Umbilical cord (tissue), 2 donors: ENCODE measurements around the gene UTS2. TPM values are rescaled to one million over a fixed set of nuclear protein-coding genes. Genes with fewer than 3 reads are reported as not detected.
A peak's percentile ranks its signal among the peaks of the same experiment; 100 is the strongest.

Experiments
- DNase-seq: peaks from one replicate; pipeline ENCODE4 v3.0.0-alpha.2; 2015; ENCODE audit warnings: low spot score
- total RNA-seq: library from RNA; depleted of rRNA; stranded (reverse); fragments of >200 nt; gene quantifications from one replicate; pipeline ENCODE4 v1.2.3, GENCODE V29; 2014; ENCODE audit warnings: low replicate concordance; ENCODE audit not compliant: insufficient read depth

UTS2 gene
- total RNA-seq = 5.3 TPM

- no peak for DNase-seq
Observed at GRCh38 chr1:7852804-7853683, at the start of gene UTS2. TSS of gene UTS2 (minus strand) at chr1:7853065. CDS start at chr1:7853003, 62 bp downstream.

GRCh38 chr1:7899741-7900140, 46.9 kb upstream of the UTS2 start:
- DNase-seq = no peak

- DNase-seq = no peak
Observed at GRCh38 chr1:7898962-7899361, 46.1 kb upstream of the UTS2 start.

GRCh38 chr1:7896994-7897393, 44.1 kb upstream of the UTS2 start:
- no peak for DNase-seq

DNA sequence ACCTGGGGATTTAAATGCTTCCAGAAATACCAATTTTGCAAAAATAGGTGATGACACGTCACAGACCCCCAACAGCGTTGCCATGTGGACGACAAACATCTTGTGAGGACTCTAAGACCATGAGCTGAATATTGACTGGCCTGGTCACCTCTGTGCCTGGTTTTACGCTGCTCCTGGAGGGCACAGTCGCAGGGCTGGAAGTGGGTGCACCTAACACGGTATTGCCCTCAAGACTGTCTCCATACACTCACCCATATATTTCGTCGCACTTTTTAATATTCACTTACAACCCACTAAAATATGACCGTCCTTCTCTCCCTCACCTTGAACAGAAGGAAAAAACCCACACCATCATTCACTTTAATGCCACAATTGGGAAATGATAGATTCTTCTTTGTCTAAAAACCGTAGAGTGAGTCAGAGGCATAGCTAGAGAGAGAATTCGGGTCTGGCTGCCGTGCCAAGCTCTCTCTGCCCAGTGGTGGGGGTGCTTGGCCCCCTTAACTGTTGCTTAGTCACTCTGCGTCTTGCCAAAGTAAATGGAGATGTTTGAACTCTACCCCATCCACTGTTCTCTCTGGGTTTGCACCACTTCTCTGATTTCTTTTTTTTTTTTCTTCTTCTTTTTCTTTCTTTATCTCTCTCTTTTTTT, 40.8 kb upstream of the UTS2 start:
- DNase-seq = no peak

DNA sequence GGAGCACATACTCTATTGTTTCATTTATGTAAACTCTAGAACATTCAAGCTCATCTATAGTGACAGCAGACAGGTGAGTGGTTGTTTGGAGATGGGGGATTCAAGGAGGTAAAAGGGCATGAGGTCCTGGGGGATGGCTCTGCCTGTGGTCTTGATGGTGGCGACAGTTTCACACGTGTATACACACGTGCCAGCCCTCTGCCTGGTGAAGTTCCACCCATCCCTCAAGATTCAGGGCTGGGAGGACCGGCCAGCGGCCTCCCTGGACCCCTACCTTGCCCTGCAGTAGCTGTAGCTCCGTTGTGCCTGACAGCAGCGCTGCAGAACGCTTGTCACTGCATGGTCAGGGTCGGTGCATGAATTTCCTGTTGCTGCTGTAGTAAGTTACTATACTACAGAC, 38.9 kb upstream of the UTS2 start:
- DNase-seq = no peak

- no peak for DNase-seq
Observed at GRCh38 chr1:7890853-7891252, 38.0 kb upstream of the UTS2 start.

GRCh38 chr1:7888248-7889081, 35.6 kb upstream of the UTS2 start:
- peak; percentile 58 for DNase-seq

DNA sequence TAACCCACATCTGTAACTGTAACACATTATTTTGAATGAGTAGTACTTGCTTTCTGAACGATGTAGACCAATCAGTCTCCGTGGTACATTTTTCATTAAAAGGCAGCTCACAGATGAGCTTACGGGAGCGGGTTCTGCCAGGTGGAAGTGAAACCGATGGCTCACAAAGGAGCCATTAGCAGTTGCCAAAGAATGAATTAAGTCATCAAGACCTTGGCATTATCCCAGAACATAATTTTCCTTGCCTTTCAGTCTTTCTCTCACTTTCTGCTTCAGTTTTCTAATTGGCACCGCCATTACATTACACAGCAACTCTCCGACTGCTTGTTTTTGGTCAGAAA, 33.5 kb upstream of the UTS2 start:
- DNase-seq = no peak

- no peak for DNase-seq
Observed at GRCh38 chr1:7885513-7886404, 32.9 kb upstream of the UTS2 start.

DNA sequence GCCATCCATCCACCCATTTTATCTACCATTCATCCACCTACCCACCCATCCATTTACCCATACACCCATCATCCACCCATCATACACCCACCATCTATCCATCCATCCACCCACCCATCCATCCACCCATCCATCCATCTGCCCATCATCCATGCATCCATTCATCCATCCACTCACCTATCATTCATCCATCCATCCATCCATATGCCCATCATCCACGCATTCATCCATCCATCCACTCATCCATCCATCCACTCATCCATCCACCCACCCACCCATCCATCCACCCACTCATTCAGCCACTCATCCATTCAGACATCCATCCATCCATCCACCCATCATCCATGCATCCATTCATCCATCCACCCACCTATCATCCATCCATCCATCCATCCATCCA, 31.9 kb upstream of the UTS2 start:
- no peak for DNase-seq

- DNase-seq = no peak
Observed at GRCh38 chr1:7879228-7879627, 26.4 kb upstream of the UTS2 start.

DNA sequence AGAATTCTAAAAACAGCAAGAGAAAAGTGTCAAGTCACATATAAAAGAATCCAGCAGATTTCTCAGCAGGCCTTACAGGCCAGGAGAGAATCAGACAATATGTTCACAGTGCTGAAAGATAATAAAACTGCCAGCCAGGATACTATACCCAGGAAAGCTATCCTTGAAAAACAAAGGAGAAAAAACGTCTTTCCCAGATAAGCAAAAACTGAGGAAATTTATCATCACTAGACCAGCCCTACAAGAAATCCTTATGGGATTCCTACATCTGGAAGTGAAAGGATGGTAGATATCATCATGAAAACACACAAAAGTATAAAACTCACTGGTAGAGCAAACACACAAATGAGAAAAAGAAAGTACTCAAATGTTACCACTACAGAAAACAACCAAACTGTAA, 25.2 kb upstream of the UTS2 start:
- no peak for DNase-seq

DNA sequence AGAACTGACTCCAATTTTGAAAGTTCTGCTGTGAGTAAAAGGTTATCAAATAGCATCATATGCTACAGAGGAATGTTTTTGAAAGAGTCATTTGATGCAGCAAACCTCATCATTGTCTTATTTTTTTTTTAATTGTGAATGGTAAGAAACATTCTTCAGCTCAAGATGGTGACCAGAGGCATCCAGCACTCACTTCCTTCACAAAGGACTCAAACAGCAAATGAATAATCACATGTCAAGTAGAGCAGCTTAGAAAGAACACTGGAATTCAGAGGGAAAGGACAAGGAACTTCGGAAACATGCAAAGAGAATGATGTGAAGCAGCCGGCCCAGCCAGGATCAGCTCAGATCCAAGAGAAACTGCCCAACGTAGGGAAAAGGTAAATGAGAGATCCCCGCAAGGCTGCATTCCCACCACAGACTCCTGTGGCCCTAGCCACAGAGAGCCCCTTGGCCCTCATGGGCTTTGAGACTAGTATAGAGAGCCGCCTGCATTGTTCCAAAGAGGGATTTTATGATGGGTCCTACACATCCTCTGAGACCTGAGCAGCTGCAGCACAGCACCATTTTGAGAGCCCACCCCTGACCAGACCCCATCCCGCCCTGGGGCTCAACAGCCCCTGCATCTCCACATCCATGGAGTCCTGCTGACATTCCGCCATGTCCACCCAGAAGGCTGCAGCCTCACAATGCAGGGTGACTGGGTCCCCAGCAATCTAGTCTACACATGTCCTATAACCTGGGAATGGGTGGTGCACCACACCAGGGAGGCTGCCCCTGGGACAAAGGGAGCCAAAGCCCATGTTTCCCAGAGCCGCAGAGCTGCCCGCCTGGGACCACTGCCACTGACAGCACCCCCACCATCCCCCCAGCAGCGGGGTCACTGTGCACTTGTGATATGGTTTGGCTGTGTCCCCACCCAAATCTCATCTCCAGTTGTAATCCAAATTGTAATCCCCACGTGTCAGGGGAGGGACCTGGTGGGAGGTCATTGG, 21.2 kb upstream of the UTS2 start:
- DNase-seq = no peak

DNA sequence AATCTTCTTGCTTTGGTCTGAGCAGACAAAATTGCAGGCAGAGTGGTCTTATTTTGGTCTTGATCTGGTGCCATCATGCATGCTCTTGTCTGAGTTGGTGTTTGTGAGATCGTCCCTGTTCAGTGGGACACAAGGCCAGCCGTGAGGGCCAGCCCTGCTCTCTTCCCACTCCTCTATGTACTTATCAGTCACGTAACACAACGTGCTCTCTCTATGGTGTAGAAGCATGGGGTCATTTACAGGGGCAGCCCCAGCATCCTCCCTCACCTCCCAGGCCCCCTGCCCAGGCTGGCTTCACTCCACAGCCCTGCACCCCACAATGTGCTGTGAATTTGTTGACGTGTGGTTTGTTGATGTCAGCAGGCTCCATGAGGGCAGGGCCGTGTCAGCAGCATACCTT, 18.3 kb upstream of the UTS2 start:
- no peak for DNase-seq

- no peak for DNase-seq
Observed at GRCh38 chr1:7869136-7869920, 16.5 kb upstream of the UTS2 start.

DNA sequence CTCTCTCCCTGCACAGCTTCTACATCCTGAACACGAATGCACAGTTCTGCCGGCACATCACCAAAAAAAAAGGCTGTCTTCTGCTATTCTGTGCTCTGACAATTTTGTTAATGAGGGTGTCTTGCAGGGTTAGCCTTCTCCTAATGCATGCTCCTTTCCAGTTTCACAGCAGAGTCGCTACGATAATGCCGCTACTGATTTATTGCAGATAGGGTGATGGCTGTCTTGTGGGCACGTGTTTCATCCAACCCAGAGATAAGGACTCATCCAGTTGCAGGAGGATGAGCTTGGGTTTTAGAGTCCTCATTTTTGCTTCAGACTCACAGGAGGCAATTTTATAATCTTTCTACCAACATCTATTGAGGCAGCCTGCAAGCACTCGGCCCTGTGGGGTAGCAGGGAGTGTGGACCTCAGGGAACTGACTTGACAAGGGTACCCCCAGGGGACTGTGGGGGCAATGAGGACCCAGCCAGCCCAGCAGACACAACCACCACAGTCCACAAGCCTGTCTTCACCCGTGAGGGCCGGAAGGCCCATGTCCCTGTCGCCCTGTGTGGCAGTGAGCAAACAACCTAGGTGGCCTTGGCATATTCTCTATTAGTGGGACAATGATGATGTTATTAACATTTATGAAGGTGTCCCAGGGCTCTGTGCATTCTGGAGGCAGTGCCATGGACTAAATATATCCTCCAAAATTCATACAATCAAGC, 15.4 kb upstream of the UTS2 start:
- DNase-seq = peak; percentile 4

- DNase-seq = no peak
Observed at GRCh38 chr1:7865978-7866377, 13.1 kb upstream of the UTS2 start.
